ENCODE data around the gene RASSF3.

GRCh38 chr12:64598831-64599230, 11.5 kb upstream of the RASSF3 start:
- TF ChIP-seq CTCF (IDR thresholded peaks at IDR 0.05) (no peak), POLR2A (IDR thresholded peaks at IDR 0.05) (no peak), POLR2AphosphoS5 (IDR thresholded peaks at IDR 0.05; ENCODE audit: insufficient read depth in 1 of 2, low read depth in 1 of 2) (no peak)
